Measurements from ENCODE around the gene DMRTC2.

Gene DMRTC2

DNA sequence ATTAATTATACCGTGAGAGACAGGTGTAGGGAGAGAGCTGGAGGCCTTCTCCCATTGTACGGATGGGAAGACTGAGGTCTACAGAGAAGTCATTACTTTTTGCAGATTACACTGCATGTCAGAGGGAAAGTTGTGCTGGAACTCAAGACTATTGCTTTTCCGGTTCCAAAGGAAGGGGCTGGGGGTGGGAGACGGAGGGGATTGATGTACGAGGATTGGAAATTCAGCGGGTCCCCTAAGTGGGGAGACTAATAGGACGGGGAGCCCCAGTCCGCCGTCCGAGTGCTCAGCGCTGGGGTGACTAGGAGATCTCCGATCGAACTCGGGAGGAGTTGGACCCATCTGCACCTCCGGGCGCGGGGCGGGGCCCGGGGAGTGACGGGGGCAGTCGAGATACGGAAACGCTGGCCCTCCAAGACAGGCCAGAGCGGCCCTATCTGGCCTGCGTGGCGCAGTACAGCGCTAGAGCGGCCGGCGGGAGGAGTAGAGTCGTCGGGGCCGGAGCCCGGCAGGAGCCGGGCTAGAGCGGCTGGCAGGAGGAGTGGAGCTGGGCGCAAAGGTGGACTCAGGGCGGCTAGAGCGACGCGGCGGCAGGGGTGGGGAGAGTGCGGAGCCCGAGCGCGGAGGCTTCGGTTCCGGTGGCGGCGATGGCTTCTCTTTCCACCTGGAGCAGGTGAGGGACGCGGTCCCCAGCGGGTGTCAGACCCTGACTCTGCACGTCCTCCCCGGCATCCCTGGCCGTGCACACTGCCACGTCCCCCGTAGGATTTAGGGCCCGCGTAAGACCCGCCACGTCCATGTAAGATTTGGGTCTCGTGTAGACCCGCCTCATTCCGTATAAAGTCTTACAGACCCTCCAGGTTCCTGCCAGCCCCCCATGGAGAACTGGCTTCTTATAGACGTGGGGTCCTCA is 39.2 kb downstream of the DMRTC2 start:
- no peaks in the 10 kb centered on the region for H3K9me3 Mint-ChIP-seq
- H3K27me3 Mint-ChIP-seq, result no peaks in the 10 kb centered on the region
- H3K4me3 Mint-ChIP-seq, result peak overlapping the region; percentile 88
- H3K4me1 Mint-ChIP-seq (ENCODE audit: low read depth), result peaks cover 64% of the 10 kb centered on the region
- peaks cover 27% of the 10 kb centered on the region for H3K36me3 Mint-ChIP-seq (ENCODE audit: low read depth)
- H3K27ac Mint-ChIP-seq, result peak overlapping the region; percentile 93

GRCh38 chr19:41886761-41887710 is 42.2 kb downstream of the DMRTC2 start:
- Mint-ChIP-seq H3K36me3 (ENCODE audit: low read depth) (peaks cover 45% of the 10 kb centered on the region), H3K4me1 (ENCODE audit: low read depth) (peaks cover 74% of the 10 kb centered on the region), H3K27ac (peak overlapping the region; percentile 100), H3K9me3 (no peaks in the 10 kb centered on the region), H3K4me3 (peak overlapping the region; percentile 88), H3K27me3 (no peaks in the 10 kb centered on the region)

- peak overlapping the region; percentile 100 for H3K27ac Mint-ChIP-seq
- H3K36me3 Mint-ChIP-seq (ENCODE audit: low read depth), result peaks cover 46% of the 10 kb centered on the region
- no peaks in the 10 kb centered on the region for H3K9me3 Mint-ChIP-seq
- no peaks in the 10 kb centered on the region for H3K27me3 Mint-ChIP-seq
- H3K4me1 Mint-ChIP-seq (ENCODE audit: low read depth), result peaks cover 73% of the 10 kb centered on the region
- peak overlapping the region; percentile 88 for H3K4me3 Mint-ChIP-seq
Measured at GRCh38 chr19:41887711-41888382, 43.0 kb downstream of the DMRTC2 start.

- Mint-ChIP-seq H3K9me3 (no peaks in the 10 kb centered on the region), H3K4me1 (ENCODE audit: low read depth) (peaks cover 78% of the 10 kb centered on the region), H3K36me3 (ENCODE audit: low read depth) (peaks cover 44% of the 10 kb centered on the region), H3K27me3 (no peaks in the 10 kb centered on the region), H3K27ac (peak overlapping the region; percentile 100), H3K4me3 (peak overlapping the region; percentile 88)
Measured at GRCh38 chr19:41888926-41889325, 44.1 kb downstream of the DMRTC2 start.

- peak overlapping the region; percentile 88 for H3K4me3 Mint-ChIP-seq
- H3K9me3 Mint-ChIP-seq, result no peaks in the 10 kb centered on the region
- H3K36me3 Mint-ChIP-seq (ENCODE audit: low read depth), result peaks cover 48% of the 10 kb centered on the region
- H3K27me3 Mint-ChIP-seq, result no peaks in the 10 kb centered on the region
- H3K4me1 Mint-ChIP-seq (ENCODE audit: low read depth), result peaks cover 84% of the 10 kb centered on the region
- H3K27ac Mint-ChIP-seq, result peak overlapping the region; percentile 100
Measured at GRCh38 chr19:41889896-41890295, 45.1 kb downstream of the DMRTC2 start.

DNA sequence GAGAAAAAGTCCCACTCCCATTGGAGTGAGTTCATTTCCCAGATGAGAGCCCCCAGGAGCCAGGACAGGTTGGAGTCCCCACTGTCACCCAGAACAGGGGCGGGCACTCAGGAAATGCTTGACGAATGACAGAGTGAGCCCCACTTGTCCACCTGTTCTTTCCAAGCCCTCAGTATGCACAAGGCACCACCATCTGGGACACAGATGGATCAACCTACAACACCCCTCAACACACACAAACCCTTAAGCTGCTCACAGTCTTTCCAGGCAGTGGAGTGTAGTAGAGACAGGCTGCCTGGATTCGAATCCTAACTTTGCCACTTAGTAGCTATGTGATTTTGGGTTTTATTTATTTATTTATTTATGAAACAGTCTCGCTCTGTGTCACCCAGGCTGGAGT is 46.1 kb downstream of the DMRTC2 start:
- Mint-ChIP-seq H3K4me1 (ENCODE audit: low read depth) (peaks cover 83% of the 10 kb centered on the region), H3K4me3 (no peak overlapping the region), H3K27ac (no peak overlapping the region), H3K9me3 (no peaks in the 10 kb centered on the region), H3K36me3 (ENCODE audit: low read depth) (peaks cover 52% of the 10 kb centered on the region), H3K27me3 (no peaks in the 10 kb centered on the region)

DNA sequence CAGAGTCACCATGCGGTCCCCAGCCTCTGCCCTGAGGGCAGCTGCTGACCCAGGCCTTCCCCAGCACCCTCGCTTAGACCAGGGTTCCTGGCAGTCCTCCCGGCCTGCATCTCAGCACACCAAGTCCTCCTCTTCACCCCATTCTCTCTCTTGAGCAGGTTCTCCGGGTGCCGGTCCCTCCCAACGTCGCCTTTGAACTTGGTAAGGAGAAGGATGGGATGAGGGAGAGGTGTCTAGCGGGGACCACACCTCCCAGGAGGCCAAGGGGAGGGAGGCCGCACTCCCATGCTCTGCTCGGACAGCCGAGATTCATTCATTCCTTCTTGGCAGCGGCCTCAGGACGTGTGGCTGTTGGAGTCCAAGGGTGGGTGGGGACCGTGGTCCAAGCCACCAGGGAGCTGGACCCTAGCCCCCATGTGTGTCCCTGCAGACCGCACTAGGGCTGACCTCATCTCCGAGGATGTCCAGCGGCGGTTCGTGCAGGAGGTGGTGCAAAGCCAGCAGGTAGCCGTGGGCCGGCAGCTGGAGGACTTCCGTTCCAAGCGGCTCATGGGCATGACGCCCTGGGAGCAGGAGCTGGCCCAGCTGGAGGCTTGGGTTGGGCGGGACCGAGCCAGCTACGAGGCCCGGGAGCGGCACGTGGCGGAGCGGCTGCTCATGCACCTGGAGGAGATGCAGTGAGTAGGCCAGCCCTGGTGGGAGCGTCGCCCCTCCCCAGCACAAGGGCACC is 47.5 kb downstream of the DMRTC2 start:
- peak overlapping the region; percentile 81 for H3K27ac Mint-ChIP-seq

DNA sequence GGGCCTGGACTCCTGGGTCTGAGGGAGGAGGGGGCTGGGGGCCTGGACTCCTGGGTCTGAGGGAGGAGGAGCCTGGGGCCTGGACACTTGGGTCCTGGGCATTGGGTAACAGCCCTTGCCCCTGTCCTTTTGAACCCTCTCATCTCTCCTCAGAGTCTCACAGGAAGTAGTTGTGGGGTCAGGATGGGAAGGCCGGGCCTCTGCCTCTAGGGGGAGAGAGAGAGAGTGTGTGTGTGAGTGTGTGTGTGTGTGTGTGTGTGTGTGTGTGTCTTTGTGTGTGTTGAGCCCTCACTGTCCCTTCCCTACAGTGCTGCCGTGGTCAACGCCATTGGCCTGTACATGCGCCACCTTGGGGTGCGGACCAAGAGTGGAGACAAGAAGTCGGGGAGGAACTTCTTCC is 49.1 kb downstream of the DMRTC2 start:
- Mint-ChIP-seq H3K27ac (peak overlapping the region; percentile 36), H3K9me3 (no peaks in the 10 kb centered on the region), H3K36me3 (ENCODE audit: low read depth) (peaks cover 55% of the 10 kb centered on the region), H3K27me3 (no peaks in the 10 kb centered on the region), H3K4me1 (ENCODE audit: low read depth) (peaks cover 78% of the 10 kb centered on the region), H3K4me3 (no peak overlapping the region)

More for the DNA sequence above, 47.5 kb downstream of the DMRTC2 start:
- peaks cover 47% of the 10 kb centered on the region for H3K36me3 Mint-ChIP-seq (ENCODE audit: low read depth)
- no peak overlapping the region for H3K4me3 Mint-ChIP-seq
- H3K9me3 Mint-ChIP-seq, result no peaks in the 10 kb centered on the region
- no peaks in the 10 kb centered on the region for H3K27me3 Mint-ChIP-seq
- H3K4me1 Mint-ChIP-seq (ENCODE audit: low read depth), result peaks cover 76% of the 10 kb centered on the region

DNA sequence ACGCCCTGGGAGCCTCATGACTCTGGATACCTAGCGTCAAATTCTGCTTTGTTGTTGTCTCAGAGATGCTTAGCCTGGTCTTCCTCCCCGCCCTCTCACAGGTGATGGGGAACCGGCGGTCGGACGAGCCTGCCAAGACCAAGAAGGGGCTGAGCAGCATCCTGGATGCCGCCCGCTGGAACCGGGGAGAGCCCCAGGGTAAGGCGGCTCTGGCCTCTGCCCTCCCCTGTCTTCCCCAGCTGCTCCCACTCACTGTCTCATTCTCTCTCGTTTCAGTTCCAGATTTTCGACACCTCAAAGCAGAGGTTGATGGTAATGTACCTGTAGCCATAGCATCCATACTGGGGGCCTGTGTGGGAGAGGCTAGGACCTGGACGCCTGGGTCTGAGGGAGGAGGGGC is 49.5 kb downstream of the DMRTC2 start:
- no peaks in the 10 kb centered on the region for H3K9me3 Mint-ChIP-seq
- H3K4me1 Mint-ChIP-seq (ENCODE audit: low read depth), result peaks cover 78% of the 10 kb centered on the region
- H3K27me3 Mint-ChIP-seq, result no peaks in the 10 kb centered on the region
- no peak overlapping the region for H3K4me3 Mint-ChIP-seq
- H3K36me3 Mint-ChIP-seq (ENCODE audit: low read depth), result peaks cover 55% of the 10 kb centered on the region
- H3K27ac Mint-ChIP-seq, result peak overlapping the region; percentile 36

GRCh38 chr19:41895745-41896580 is 51.1 kb downstream of the DMRTC2 start:
- peaks cover 62% of the 10 kb centered on the region for H3K36me3 Mint-ChIP-seq (ENCODE audit: low read depth)
- peak overlapping the region; percentile 89 for H3K27ac Mint-ChIP-seq
- H3K4me1 Mint-ChIP-seq (ENCODE audit: low read depth), result peaks cover 71% of the 10 kb centered on the region
- no peaks in the 10 kb centered on the region for H3K27me3 Mint-ChIP-seq
- no peaks in the 10 kb centered on the region for H3K9me3 Mint-ChIP-seq
- H3K4me3 Mint-ChIP-seq, result peak overlapping the region; percentile 54

GRCh38 chr19:41896581-41896942 is 51.7 kb downstream of the DMRTC2 start:
- Mint-ChIP-seq H3K4me1 (ENCODE audit: low read depth) (peaks cover 67% of the 10 kb centered on the region), H3K36me3 (ENCODE audit: low read depth) (peaks cover 61% of the 10 kb centered on the region), H3K9me3 (no peaks in the 10 kb centered on the region), H3K27me3 (no peaks in the 10 kb centered on the region), H3K27ac (peak overlapping the region; percentile 89), H3K4me3 (peak overlapping the region; percentile 26)

DNA sequence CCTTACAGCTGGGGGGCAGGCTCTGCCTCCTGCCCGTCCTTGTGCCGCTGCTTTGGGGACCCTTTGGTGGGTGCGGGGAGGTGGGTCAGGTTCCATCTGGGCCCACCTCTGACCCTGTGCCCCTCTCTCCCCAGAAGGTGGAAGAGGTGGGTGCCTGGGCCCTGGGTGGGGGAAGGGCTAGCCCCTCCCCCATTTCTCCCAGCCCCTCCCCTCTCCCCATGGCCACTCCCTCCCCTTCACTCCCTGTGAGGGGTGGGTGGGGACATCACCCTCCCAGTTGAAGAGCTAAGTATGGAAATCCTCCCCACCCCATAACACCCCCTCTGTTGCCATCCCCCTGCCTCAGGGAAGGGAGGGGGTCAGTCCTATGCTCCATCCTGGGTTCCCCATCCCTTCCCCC is 52.3 kb downstream of the DMRTC2 start:
- no peaks in the 10 kb centered on the region for H3K9me3 Mint-ChIP-seq
- H3K4me1 Mint-ChIP-seq (ENCODE audit: low read depth), result peaks cover 64% of the 10 kb centered on the region
- no peak overlapping the region for H3K4me3 Mint-ChIP-seq
- no peaks in the 10 kb centered on the region for H3K27me3 Mint-ChIP-seq
- no peak overlapping the region for H3K27ac Mint-ChIP-seq
- H3K36me3 Mint-ChIP-seq (ENCODE audit: low read depth), result peaks cover 64% of the 10 kb centered on the region

- Mint-ChIP-seq H3K9me3 (no peaks in the 10 kb centered on the region), H3K4me1 (ENCODE audit: low read depth) (peaks cover 61% of the 10 kb centered on the region), H3K27ac (peak overlapping the region; percentile 71)
Measured at GRCh38 chr19:41897820-41898219, 53.0 kb downstream of the DMRTC2 start.

More at GRCh38 chr19:41897820-41898219, 53.0 kb downstream of the DMRTC2 start:
- Mint-ChIP-seq H3K4me3 (no peak overlapping the region), H3K36me3 (ENCODE audit: low read depth) (peaks cover 67% of the 10 kb centered on the region), H3K27me3 (no peaks in the 10 kb centered on the region)
